ENCODE measurements around the gene COL20A1.
A peak's percentile ranks its signal among the peaks of the same experiment; 100 is the strongest.

Gene COL20A1

DNA sequence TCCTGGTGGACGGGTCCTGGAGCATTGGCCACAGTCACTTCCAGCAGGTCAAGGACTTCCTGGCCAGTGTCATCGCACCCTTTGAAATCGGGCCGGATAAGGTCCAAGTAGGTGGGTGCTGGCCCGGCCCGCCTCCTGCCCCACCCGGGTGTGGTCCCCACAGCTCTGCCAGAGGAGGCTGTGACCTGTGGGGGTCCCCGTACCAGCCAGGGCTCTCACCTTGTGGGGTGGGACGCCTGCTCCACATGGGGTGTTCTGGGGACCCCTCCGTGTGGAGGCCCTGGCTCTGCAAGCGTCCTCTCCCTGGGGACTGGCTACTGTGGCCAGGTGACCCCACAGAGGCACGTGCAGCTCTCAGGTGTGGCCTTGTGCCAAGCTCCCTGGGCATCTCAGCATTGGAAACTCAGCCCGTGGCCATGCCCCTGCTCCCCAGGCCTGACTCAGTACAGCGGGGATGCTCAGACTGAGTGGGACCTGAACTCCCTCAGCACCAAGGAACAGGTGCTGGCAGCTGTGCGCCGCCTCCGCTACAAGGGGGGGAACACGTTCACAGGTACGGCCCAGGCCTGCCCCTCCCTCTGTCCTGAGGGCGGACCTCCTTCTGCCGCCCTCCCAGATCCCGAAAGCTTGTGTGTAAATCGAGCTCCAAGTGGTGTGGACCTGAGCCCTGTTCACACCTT is 14.7 kb downstream of the COL20A1 start:
- FAIRE-seq = no peak
- no peak for DNase-seq (ENCODE audit: low spot score)

DNA sequence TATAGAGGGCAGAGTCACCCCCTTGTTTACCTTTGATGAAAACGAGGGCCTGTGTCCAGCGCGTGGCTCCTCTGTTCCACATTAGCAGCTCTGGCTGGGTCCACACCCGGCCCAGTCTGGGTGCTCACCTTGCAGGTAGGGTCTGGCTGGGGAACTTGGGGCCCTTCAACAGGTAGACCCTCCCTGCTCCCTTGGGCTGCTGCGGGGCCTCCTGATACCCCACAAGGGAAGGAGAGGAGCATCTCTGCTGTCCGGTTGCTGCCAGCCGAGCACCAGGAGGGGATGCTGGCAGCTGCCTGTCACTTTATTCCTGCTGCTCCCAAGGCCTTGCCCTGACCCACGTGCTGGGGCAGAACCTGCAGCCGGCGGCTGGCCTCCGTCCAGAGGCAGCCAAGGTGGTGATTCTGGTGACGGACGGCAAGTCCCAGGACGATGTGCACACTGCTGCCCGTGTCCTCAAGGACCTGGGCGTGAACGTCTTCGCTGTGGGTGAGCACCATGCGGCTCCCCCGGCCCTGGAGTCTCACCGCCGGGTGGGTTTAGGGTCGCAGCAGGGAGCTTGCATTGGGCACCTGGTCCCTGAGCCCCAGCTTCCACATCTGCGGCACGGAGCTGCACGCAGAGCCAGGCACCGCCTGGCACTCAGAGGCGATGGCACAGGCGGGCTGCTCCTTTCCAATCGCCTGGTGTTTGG is 15.4 kb downstream of the COL20A1 start:
- DNase-seq (ENCODE audit: low spot score) = no peak

DNA sequence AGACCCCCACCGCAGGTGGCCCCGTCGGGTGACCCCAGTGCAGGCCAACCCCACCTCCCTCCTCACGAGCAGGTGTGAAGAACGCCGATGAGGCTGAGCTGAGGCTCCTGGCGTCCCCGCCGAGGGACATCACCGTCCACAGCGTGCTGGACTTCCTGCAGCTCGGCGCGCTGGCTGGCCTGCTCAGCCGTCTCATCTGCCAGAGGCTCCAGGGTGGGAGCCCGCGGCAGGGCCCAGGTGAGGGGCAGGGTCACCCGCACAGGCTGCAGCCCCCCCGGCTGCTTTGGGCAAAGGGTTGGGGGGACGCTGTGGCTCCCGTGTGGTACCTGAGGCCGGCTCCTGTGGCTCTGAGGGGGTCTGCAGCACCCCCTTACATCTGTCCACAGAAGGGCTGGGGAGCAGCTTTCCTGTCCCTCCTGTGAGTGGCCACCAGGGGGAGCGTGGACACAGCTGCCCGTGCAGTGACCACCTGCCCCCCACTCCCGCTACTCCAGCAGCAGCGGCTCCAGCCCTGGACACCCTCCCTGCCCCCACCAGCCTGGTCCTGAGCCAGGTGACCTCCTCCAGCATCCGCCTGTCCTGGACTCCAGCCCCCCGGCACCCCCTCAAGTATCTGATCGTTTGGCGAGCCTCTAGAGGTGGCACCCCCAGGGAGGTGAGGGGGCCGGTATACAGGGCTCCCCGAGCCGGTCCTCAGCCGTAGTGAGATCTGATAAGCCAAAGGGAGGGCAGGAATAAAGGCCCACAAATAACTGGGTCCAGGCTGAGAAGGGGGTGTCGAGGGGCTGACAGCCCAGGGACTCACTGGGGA is 16.5 kb downstream of the COL20A1 start:
- DNase-seq (ENCODE audit: low spot score) = peak; percentile 31
- FAIRE-seq = no peak

More for the DNA sequence above, 15.4 kb downstream of the COL20A1 start:
- FAIRE-seq = no peak

DNA sequence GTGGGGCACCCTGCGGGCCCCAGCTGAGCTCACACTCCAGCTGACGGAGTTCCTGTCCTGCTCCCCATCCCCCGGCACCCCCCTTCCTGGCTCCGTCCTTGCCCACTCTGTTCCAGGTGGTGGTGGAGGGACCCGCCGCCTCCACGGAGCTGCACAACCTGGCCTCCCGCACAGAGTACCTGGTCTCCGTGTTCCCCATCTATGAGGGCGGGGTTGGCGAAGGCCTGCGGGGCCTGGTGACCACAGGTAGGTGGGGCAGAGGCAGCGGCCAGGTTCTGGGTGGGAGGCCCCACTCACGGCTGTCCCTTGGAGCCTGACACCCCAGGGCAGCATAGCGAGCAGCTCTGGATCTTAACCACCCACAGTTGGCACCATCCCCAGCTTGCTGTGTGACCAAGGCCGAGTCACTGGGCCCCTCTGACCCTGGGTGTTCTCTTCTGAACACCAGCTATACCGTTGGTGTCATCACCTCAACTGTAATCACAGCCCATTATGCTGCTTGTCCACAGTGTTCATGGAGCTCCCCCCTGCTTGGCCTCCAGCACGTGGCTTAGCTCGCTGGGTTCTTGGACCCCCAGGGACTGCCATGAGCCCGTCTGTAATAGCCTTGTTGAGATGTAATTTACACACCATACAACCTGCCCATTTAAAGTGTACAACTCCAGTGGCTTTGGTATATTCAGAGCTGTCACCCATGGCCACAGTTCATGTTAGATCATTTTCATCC is 17.4 kb downstream of the COL20A1 start:
- FAIRE-seq (no peak), DNase-seq (ENCODE audit: low spot score) (no peak)

DNA sequence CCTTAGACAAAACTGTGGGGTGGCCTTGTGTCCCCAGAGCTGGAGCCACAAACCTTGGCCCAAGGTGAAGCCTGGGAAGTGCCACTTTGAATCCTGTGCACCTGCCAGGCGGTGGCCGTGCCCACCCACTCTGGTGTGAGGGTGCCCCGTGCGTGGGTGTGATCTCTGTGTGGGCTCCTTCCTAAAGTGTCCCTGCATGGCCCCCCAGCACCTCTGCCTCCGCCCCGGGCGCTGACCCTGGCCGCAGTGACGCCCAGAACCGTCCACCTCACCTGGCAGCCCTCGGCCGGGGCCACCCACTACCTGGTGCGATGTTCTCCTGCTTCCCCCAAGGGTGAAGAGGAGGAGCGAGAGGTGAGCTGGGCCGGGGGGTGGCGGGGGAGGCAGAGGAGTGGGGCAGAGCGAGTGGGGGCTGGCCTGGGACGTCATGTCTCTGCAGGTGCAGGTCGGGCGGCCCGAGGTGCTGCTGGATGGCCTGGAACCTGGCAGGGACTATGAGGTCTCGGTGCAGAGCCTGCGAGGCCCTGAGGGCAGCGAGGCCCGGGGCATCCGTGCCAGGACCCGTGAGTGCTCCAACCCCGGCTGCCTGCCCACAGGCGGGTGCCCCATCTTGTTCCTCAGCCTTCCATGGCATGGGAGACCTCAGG is 18.3 kb downstream of the COL20A1 start:
- no peak for FAIRE-seq
- no peak for DNase-seq (ENCODE audit: low spot score)

DNA sequence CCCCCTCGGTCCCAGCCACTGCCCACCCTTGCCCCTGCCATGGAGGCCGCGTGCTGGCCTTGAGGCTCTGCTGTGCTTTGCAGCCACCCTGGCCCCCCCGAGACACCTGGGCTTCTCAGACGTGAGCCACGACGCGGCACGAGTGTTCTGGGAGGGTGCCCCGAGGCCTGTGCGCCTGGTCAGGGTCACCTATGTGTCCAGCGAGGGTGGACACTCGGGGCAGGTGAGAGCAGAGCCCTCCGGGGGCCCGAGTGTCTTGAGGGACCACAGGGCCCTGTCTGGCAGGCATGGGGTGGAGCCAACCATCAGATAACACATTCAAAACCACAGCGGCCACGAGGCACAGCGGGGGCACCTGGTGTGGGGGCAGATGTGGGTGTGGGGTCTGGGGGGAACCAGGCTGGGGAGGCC is 18.9 kb downstream of the COL20A1 start:
- DNase-seq (ENCODE audit: low spot score) = no peak
- FAIRE-seq = no peak

DNA sequence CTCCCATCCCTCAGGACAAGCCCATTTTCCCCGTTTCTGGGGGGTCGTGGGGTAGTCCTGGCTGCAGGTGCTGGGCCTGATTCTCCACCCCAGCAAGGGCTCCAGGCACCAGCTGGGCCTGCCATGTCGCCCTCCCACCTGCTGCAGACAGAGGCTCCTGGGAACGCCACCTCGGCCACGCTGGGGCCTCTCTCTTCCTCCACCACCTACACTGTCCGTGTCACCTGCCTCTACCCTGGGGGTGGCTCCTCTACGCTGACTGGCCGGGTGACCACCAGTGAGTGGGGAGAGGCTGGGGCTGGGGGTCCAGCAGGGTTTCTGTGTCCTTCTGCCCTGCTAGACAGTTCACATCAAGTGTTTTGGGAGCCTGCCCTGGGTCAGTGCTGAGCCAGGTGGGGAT is 19.3 kb downstream of the COL20A1 start:
- DNase-seq (ENCODE audit: low spot score) (no peak), FAIRE-seq (no peak)

DNA sequence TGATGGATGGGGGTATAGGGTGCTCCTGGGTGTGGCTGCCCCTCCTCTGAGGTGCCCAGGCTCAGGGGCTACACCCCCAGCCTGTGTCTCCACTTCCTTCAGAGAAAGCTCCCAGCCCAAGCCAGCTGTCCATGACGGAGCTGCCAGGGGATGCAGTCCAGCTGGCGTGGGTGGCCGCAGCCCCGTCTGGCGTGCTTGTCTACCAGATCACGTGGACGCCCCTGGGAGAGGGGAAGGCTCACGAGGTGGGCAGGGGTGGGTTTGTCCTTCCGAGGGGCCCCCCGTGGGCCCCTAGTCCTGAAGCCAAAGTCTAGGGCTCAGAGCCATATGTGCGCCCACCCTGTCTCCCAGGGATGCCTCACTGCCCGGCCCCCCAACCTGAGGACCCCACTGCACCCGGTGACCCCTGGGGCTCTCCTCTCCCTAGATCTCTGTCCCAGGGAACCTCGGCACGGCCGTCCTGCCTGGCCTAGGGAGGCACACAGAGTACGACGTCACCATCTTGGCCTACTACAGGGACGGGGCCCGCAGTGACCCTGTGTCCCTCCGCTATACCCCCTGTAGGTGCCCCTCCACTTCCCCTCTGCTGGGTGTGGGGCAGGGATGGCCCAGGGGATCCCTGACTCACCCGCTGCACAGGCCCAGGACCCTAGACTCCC is 19.8 kb downstream of the COL20A1 start:
- FAIRE-seq = no peak

DNA sequence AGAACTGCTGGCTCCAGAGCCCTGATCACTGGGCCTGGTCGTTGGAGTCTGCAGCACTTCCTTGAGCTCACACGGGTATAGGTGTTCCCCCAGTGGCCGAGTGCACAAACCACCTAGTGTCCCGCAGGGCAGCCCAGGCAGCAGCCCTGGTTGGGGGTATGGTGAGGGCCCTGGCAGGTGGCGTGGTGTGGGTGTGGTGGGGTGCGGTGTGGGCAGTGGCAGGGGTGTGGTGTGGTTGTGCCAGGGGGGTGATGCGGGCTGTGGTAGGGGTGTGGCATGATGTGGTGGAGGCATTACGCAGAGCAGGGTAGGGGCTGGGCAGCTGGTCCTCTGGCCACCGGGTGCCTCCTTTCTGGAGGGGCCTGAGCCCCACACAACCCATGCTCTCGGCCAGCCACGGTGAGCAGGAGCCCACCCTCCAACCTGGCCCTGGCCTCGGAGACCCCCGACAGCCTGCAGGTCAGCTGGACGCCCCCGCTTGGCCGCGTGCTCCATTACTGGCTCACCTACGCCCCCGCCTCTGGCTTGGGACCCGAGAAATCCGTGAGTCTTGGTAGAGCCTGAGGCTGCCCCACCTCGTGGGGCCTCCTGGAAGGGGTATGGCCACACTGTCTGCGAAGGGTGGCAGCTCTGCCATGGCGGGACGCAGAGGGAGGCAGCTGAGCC is 20.5 kb downstream of the COL20A1 start:
- FAIRE-seq (no peak), DNase-seq (ENCODE audit: low spot score) (no peak)

More for the DNA sequence above, 19.8 kb downstream of the COL20A1 start:
- no peak for DNase-seq (ENCODE audit: low spot score)

DNA sequence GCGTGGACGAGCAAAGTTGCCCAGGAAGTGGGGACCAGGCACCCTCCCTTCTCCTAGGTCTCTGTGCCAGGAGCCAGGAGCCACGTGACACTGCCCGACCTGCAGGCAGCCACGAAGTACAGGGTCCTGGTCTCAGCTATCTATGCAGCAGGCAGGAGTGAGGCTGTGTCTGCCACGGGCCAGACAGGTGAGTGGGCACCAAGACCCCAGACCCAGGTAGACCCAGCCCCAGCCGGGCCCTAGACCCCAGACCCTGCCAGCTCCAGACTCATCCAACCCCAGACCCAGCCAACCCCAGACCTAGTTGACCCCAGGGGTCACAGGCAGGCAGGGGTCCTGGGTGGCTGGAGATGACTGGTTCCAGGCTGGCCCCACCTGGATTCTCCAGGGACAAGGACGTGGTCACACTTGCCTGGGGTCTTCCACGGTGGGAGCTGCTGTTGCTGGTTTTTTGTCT is 21.1 kb downstream of the COL20A1 start:
- FAIRE-seq (no peak), DNase-seq (ENCODE audit: low spot score) (no peak)

DNA sequence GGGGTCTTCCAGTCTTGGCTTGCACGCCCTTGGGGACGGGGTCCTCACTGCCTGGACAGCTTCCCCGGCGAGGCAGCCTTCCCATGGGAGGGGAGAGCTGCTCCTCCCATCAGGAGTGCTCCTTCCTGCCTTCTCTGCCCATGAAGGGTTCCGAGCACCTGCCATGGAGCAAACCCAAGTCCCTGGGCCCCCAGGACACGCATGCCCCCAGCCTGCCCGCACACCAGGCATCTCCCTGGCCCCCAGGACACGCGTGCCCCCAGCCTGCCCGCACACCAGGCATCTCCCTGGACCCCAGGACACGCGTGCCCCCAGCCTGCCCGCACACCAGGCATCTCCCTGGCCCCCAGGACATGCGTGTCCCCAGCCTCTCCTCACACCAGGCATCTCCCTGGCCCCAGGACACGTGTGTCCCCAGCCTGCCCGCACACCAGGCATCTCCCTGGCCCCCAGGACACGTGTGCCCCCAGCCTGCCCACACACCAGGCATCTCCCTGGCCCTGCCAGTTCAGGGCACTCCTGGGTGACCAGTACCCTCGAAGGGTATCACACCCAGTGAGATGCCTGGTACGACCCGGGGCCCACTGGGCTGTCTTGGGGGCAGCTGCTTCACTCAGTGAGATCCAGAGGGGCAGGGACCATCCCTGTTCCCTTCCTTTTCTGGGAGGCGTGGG is 21.7 kb downstream of the COL20A1 start:
- FAIRE-seq (no peak), DNase-seq (ENCODE audit: low spot score) (no peak)

DNA sequence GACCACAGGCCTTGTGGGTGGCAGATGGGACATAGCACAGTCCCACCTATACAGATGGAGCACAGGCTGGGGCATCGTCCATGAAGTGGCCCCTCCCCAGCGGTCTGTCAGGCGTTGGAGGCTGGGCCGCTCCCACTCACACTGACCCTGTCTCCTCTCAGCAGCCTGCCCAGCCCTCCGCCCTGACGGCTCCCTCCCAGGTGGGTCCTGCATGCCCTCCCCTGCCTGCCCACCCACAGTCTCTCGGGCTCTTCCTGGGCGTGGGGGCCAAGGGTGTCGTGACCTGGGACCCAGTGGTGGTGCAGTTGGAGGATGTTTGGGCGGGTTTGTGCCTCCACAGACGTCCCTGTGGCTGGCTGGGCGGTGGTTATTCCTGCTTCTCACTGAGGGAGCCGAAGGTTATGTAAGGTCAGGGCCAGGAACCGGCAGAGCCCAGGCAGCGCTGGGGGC is 22.3 kb downstream of the COL20A1 start:
- DNase-seq (ENCODE audit: low spot score) (no peak), FAIRE-seq (no peak)

DNA sequence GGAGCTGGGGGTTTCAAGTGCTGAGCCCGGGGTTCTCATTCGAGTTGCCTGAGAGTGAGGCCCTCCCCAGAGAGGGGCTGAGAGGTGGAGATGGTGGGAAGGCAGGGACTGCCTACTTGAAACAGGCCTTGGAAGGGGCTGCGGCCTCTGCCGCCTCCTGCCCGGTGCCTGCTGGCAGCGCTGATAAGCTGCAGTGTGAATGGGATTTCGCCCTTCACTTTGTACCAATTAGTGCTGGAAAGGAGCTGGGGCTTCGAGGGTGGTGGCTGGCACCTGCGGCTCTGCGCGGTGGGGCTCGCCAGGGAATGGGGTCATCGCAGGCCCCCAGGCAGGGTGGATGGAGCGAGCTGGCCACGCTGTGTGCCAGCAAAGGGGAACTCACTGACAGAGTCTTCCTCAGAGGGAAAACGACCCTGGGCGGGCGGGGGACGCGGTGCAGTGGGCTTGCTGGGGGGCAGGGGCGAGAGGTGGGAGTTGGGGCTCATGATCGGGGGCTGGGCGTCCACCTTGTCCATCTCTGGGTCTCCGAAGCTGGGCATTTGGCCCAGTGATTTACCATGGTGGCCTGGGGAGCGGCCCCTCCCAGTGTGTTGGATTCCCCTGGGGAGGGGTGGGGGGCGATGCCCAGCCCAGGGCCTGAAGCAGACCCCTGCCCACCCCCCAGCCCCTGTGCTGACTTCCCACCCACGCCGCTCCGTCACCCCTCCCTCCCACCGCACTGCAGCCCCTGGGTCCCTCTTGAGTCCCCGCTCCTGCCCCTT is 22.9 kb downstream of the COL20A1 start:
- DNase-seq (ENCODE audit: low spot score) = no peak
- FAIRE-seq = no peak

DNA sequence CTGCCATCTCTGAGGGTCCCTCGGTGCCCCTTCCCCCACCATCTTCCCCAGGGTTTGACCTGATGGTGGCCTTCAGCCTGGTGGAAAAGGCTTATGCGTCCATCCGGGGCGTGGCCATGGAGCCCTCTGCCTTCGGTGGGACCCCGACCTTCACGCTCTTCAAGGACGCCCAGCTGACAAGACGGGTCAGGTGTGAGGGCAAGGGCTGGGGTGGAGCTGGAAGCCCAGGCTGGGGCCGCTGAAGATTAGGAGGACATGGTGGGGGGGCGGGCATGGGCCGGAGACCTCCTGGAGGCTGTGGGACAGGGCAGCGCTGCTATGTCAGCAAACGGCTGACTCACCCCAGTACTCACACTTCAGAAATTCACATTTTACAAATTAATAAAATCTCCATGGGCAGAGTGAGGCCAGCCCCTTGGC is 23.5 kb downstream of the COL20A1 start:
- FAIRE-seq (no peak), DNase-seq (ENCODE audit: low spot score) (no peak)

DNA sequence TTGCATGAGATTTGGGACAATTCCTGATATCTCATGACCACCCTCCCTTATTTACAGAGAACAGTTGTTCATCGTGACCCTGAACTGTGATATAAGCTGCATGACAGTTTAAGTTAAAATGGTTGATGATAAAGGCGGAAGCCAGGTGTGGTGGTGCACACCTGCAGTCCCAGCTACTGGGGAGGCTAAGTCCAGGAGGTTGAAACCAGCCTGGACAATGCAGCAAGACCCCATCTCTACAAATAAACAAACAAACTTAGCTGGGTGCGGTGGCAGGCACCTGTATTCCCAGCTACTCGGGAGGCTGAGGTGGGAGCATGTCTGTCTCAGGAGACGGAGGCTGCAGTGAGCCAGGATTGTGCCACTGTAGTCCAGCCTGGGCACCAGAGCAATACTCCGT is 24.1 kb downstream of the COL20A1 start:
- no peak for DNase-seq (ENCODE audit: low spot score)
- no peak for FAIRE-seq

DNA sequence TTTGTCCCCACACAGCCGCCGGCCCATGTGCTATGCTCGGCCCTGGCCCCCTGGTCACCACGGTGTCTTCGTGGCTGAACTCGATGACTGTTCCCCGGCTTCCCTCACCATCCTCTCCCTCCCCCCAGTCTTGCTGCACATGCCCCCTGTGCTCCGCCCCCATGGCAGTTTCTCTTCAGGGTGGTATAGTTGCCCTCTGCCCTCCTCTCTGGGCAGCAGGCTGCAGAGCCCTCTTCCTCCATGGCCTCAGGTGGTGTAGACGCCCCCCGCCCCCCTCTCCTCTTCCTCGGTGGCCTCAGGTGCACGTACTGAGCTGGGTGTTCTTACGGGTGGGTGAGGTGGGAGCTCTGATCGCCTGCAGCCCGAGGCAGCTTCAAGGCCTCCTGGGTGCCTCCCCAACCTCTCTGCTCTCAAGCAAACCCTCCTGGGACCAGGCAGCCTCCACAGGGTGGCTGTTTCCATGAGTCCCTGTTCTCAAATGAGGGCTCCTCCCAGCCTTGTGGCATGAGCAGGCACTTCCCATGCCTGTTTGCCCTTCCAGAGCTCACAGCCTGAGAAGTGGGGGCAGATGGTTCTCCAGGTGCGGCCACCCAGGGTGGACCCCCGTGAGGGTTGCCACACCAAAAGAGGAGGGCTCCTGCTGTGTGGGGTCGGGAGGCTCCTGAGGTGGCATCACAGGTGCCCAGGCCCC is 24.8 kb downstream of the COL20A1 start:
- FAIRE-seq = no peak
- DNase-seq (ENCODE audit: low spot score) = no peak

DNA sequence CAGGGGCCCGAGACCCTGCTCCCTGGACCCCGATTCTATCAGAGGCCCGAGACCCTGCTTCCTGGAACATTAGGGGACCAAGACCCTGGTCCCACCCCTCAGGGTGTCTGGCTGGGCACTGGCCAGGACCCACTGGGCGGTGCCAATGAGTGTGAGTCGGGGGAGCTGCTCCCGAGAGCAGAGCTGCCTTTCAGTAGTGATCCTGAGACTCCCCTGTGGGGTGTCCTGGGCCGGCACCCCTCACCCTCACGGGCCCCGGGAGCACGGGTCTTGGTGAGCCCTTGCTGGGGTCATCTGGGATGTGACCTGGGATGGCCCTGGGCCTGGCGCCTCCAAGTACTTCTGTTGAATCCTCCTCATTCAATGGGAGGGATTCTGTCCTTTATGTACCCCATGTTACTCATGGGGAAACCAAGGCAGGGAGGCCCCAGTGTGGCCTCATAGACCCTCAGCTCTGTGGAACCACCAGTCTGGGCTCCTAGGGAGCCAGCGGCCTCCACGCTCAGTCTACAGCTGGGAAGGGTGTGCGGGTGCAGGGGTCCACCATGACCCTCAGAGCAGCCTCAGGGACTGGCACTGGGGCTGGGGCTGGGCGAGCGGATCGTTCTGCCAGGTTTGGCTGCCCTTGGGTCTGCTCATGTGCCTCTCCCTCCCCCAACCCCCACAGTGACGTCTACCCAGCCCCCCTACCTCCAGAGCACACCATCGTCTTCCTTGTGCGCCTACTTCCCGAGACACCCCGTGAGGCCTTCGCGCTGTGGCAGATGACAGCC is 25.6 kb downstream of the COL20A1 start:
- DNase-seq (ENCODE audit: low spot score) (no peak), FAIRE-seq (no peak)
